ENCODE measurements around the gene GLA.

GLA gene

GRCh38 chrX:101395789-101396188 is 11.9 kb downstream of the GLA start:
- DNase-seq = no peak

GRCh38 chrX:101394372-101394771 is 13.4 kb downstream of the GLA start:
- no peak for DNase-seq

- DNase-seq = no peak
Measured at GRCh38 chrX:101393530-101394305, 14.0 kb downstream of the GLA start.

GRCh38 chrX:101391831-101392230 is 15.9 kb downstream of the GLA start:
- no peak for DNase-seq

- DNase-seq = peak; percentile 63
Measured at GRCh38 chrX:101390664-101391525, 16.8 kb downstream of the GLA start, which contains the start of gene RPL36A. Gene RPL36A (plus strand): TSS chrX:101391011. CDS start chrX:101391044, 33 bp downstream.

- DNase-seq = no peak
Measured at GRCh38 chrX:101388604-101389003, 19.1 kb downstream of the GLA start.

- DNase-seq = no peak
Measured at GRCh38 chrX:101386542-101386885, 21.2 kb downstream of the GLA start.

GRCh38 chrX:101385795-101386541 is 21.8 kb downstream of the GLA start, which contains the start of gene BTK:
Gene BTK (minus strand): TSS chrX:101386191. CDS start chrX:101375284, 10,907 bp downstream.
- no peak for DNase-seq

- no peak for DNase-seq
Measured at GRCh38 chrX:101385026-101385684, 22.6 kb downstream of the GLA start.

- no peak for DNase-seq
Measured at GRCh38 chrX:101383679-101384205, 24.0 kb downstream of the GLA start.

- DNase-seq = no peak
Measured at GRCh38 chrX:101377547-101377946, 30.2 kb downstream of the GLA start.

GRCh38 chrX:101370888-101371504 is 36.7 kb downstream of the GLA start:
- no peak for DNase-seq

- no peak for DNase-seq
Measured at GRCh38 chrX:101369687-101370086, 38.0 kb downstream of the GLA start.

GRCh38 chrX:101368800-101369199 is 38.9 kb downstream of the GLA start:
- DNase-seq = no peak

GRCh38 chrX:101365301-101365795 is 42.4 kb downstream of the GLA start:
- no peak for DNase-seq

GRCh38 chrX:101362757-101363156 is 45.0 kb downstream of the GLA start:
- DNase-seq = no peak

- DNase-seq = no peak
Measured at GRCh38 chrX:101362116-101362515, 45.6 kb downstream of the GLA start.

- no peak for DNase-seq
Measured at GRCh38 chrX:101360390-101360789, 47.3 kb downstream of the GLA start.

- DNase-seq = no peak
Measured at GRCh38 chrX:101359966-101360365, 47.8 kb downstream of the GLA start.

- DNase-seq = no peak
Measured at GRCh38 chrX:101357166-101357795, 50.4 kb downstream of the GLA start.

- DNase-seq = no peak
Measured at GRCh38 chrX:101349193-101349562, 58.5 kb downstream of the GLA start.
